HL-60 (cell line): ENCODE data around the gene PLLP.
A peak's percentile ranks its signal among the peaks of the same experiment; 100 is the strongest.

Source experiments
- DNase-seq, 2 experiments: peaks; one replicate each; pipeline ENCODE4 v3.0.0-alpha.2; 2010 to 2020; ENCODE audit warnings: low read depth in 1 of 2, low spot score in 1 of 2
- H3K27ac ChIP-seq: fragments of 250-450 bp; sonication (Bioruptor Pico); replicated peaks from 2 replicates; pipeline ENCODE4 v1.5.1; 2020; ENCODE audit warnings: mild to moderate bottlenecking, moderate library complexity
- H3K27me3 ChIP-seq: fragments of 250-450 bp; sonication (Bioruptor Pico); 2 replicates; pipeline ENCODE4 v1.5.1; 2021; ENCODE audit warnings: mild to moderate bottlenecking, moderate library complexity; ENCODE audit not compliant: insufficient read depth, poor library complexity, severe bottlenecking
- H3K4me3 ChIP-seq: replicated peaks from 2 replicates; pipeline ENCODE4 v1.5.1; 2011; ENCODE audit warnings: mild to moderate bottlenecking, control low read depth, low read length; ENCODE audit not compliant: insufficient read depth
- CTCF ChIP-seq: IDR thresholded peaks from one replicate; pipeline ENCODE4 v1.5.1; 2011; ENCODE audit warnings: low read length, control low read depth, inconsistent platforms; ENCODE audit not compliant: insufficient read depth
- GABPA ChIP-seq: IDR thresholded peaks from 2 replicates; pipeline ENCODE4 v1.6.1; 2012; ENCODE audit warnings: low read depth
- POLR2AphosphoS5 ChIP-seq: IDR thresholded peaks from 2 replicates; pipeline ENCODE4 v1.6.1; 2012; ENCODE audit warnings: low read depth
- REST ChIP-seq: IDR thresholded peaks from 2 replicates; pipeline ENCODE4 v1.6.1; 2012; ENCODE audit warnings: low read depth; ENCODE audit not compliant: insufficient replicate concordance
- SPI1 ChIP-seq: IDR thresholded peaks from 2 replicates; pipeline ENCODE4 v1.6.1; 2012; ENCODE audit warnings: low read depth, mild to moderate bottlenecking, borderline replicate concordance

Gene PLLP

GRCh38 chr16:57242650-57243049, 41.8 kb downstream of the PLLP start:
- Histone ChIP-seq H3K27me3 (no peaks in the 10 kb centered on the region), H3K27ac (no peak overlapping the region), H3K4me3 (no peak overlapping the region)
- TF ChIP-seq SPI1 (no peak), REST (no peak), CTCF (no peak), GABPA (no peak), POLR2AphosphoS5 (no peak)
- DNase-seq = no peak

GRCh38 chr16:57240851-57241250, 43.6 kb downstream of the PLLP start:
- Histone ChIP-seq H3K27ac (no peak overlapping the region), H3K27me3 (no peaks in the 10 kb centered on the region), H3K4me3 (no peak overlapping the region)
- peak in 1 of 2 experiments; percentile 48 for DNase-seq
- TF ChIP-seq POLR2AphosphoS5 = no peak; the same call in 1 of the 2 replicates
- peak; percentile 49; the same call in 1 of the 2 replicates for TF ChIP-seq SPI1

- TF ChIP-seq CTCF = no peak
- TF ChIP-seq REST = no peak
- TF ChIP-seq GABPA = no peak
- no peak for TF ChIP-seq POLR2AphosphoS5
- no peak for TF ChIP-seq SPI1
Observed at GRCh38 chr16:57239107-57239506, 45.4 kb downstream of the PLLP start.

GRCh38 chr16:57238682-57239081, 45.8 kb downstream of the PLLP start:
- no peak for DNase-seq
- Histone ChIP-seq H3K4me3 (no peak overlapping the region), H3K27me3 (no peaks in the 10 kb centered on the region), H3K27ac (no peak overlapping the region)
- no peak for TF ChIP-seq GABPA

More at GRCh38 chr16:57239107-57239506, 45.4 kb downstream of the PLLP start:
- Histone ChIP-seq H3K27me3 (no peaks in the 10 kb centered on the region), H3K4me3 (no peak overlapping the region), H3K27ac (no peak overlapping the region)
- no peak for DNase-seq

GRCh38 chr16:57236022-57236350, 48.5 kb downstream of the PLLP start:
- no peak for DNase-seq
- H3K27me3 ChIP-seq = no peaks in the 10 kb centered on the region
- H3K27ac ChIP-seq = no peak overlapping the region
- H3K4me3 ChIP-seq = no peak overlapping the region
- TF ChIP-seq POLR2AphosphoS5 (no peak), REST (no peak), GABPA (no peak), CTCF (no peak), SPI1 (no peak)
